Activated T-helper 17 cell treated with anti-CD3 and anti-CD28 coated beads, Interleukin-2, amount 50 U/mL, for 72 hours (primary cell): ENCODE data around the gene S1PR2. TPM values are rescaled to one million over a fixed set of nuclear protein-coding genes. Genes with fewer than 3 reads are reported as not detected.
"Not testable (repeated sequence)": the region's sequence is repeated elsewhere in the genome, so short reads cannot be mapped to it uniquely, and the experiment has no call there.

Source experiments
- ATAC-seq: fragments of 150-1000 bp; cut with Tn5 transposase; replicated peaks from 2 replicates; pipeline ENCODE4 v1.10.0; 2021; ENCODE audit warnings: mild to moderate bottlenecking, moderate library complexity
- H3K27ac Mint-ChIP-seq: one replicate; pipeline ENCODE4 v1.8.0; 2022; ENCODE audit warnings: mixed read lengths
- H3K27me3 Mint-ChIP-seq: one replicate; pipeline ENCODE4 v1.8.0; 2022; ENCODE audit warnings: mixed read lengths
- H3K36me3 Mint-ChIP-seq: one replicate; pipeline ENCODE4 v1.8.0; 2022; ENCODE audit warnings: low read depth, mild to moderate bottlenecking, mixed read lengths
- H3K4me1 Mint-ChIP-seq: one replicate; pipeline ENCODE4 v1.8.0; 2022; ENCODE audit warnings: mixed read lengths
- H3K4me3 Mint-ChIP-seq: one replicate; pipeline ENCODE4 v1.8.0; 2022; ENCODE audit warnings: mild to moderate bottlenecking, mixed read lengths
- H3K9me3 Mint-ChIP-seq: one replicate; pipeline ENCODE4 v1.8.0; 2022; ENCODE audit warnings: mixed read lengths
- total RNA-seq, 2 donors: library from RNA; stranded (reverse); gene quantifications; one replicate each; pipeline ENCODE4 v1.2.3, GENCODE V29; 2022

Gene S1PR2
- total RNA-seq, 2 donors from 2014 or later = 7.9 to 17.1 TPM

DNA sequence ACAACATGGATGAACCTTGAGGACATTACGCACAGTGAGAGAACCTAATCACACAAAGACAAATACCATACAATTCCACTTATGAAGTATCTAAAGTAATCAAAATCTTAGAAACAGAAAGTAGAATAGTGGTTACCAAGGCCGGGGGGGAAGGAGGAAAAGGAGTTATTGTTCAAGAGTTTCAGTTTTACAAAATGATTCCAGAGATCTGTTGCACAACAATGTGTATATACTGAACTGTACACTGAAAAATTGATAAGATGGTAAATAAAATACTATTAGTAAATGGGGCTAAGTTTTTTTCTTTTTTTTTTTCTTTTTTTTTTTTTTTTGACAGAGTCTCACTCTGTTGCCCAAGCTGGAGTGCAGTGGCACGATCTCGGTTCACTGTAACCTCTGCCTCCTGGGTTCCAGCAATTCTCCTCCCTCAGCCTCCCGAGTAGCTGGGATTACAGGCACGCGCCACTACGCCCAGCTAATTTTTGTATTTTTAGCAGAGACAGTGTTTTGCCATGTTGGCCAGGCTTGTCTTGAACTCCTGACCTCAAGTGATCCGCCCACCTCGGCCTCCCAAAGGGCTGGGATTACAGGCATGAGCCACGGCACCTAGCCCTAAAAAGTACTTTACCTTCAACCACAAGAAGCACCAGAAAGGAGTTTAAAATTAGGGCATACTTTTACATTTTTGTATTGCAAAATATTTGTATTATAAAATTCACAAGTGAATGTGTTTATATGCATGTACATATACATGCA lies 32.1 kb downstream of the S1PR2 start:
- not testable (repeated sequence) for H3K9me3 Mint-ChIP-seq, H3K27me3 Mint-ChIP-seq, H3K36me3 Mint-ChIP-seq
- H3K4me3 Mint-ChIP-seq = peak overlapping the region; percentile 44
- peak overlapping the region; percentile 32 for H3K27ac Mint-ChIP-seq
- ATAC-seq = peak; percentile 16
- peaks cover 10% of the 10 kb centered on the region for H3K4me1 Mint-ChIP-seq

DNA sequence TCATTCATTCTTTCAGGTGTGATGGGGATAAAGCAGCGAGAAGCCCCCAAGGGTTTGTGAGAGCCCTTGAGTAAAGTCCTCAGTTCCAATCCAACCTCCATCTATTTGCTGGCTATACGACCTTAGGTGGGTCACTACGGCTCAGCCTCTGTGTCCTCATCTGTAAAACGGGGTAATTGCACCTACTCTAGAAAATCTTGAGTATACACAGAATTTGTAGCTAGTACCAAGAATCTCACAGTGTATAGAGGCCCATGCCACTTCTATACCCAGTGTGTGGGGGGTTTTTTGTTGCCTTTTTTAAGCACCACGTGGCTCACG lies 36.0 kb downstream of the S1PR2 start:
- Mint-ChIP-seq H3K27me3 (no peaks in the 10 kb centered on the region), H3K27ac (peak overlapping the region; percentile 50), H3K9me3 (no peaks in the 10 kb centered on the region), H3K4me1 (peaks cover 15% of the 10 kb centered on the region), H3K4me3 (peak overlapping the region; percentile 92), H3K36me3 (peaks cover 43% of the 10 kb centered on the region)
- ATAC-seq = peak; percentile 20

DNA sequence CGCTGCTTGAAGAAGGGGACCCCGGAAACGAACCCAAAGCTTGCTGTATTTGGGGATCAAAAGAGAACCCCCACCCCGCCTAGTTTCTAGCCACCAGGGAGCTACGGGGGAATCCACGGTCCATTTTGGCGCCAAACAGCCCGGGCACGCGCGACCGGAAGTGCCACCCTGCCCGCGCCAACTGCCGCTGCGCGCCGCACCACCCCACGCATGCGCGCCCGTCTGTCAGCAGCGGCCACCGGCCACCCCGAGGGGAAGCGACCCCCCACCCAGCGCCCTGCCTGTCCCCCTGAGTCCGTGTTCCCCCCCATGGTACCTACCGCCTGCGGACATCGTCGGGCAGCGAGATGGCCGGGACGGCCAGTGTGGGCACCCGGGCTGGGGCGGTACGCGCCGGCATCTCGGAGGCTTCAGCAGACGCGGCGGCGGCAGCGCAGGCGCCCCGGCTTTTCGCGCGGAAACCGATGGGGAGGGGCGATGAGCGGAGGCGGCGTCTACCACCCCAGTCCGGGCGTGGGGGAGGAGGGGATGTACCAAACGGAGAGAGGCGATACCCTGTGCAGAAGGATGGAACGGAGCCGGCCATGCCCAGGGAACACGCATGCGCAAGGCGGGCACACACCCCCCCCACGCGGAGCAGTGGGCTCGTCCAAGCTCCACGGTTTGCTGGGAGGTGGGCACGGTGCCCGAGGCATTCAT lies 36.5 kb downstream of the S1PR2 start, which contains the start of gene DNMT1:
DNMT1 (minus strand) TSS at position 454 of the 699 bp plus-strand sequence; CDS start at position 400, 54 bp downstream.
- Mint-ChIP-seq H3K4me3 (peak within 1 kb of the TSS; percentile 92), H3K27ac (peak within 1 kb of the TSS; percentile 75), H3K27me3 (no peaks in the 10 kb centered on the region), H3K4me1 (peaks cover 20% of the 10 kb centered on the region), H3K9me3 (no peaks in the 10 kb centered on the region), H3K36me3 (peaks cover 48% of the 10 kb centered on the region)
- peak; percentile 92 for ATAC-seq

DNA sequence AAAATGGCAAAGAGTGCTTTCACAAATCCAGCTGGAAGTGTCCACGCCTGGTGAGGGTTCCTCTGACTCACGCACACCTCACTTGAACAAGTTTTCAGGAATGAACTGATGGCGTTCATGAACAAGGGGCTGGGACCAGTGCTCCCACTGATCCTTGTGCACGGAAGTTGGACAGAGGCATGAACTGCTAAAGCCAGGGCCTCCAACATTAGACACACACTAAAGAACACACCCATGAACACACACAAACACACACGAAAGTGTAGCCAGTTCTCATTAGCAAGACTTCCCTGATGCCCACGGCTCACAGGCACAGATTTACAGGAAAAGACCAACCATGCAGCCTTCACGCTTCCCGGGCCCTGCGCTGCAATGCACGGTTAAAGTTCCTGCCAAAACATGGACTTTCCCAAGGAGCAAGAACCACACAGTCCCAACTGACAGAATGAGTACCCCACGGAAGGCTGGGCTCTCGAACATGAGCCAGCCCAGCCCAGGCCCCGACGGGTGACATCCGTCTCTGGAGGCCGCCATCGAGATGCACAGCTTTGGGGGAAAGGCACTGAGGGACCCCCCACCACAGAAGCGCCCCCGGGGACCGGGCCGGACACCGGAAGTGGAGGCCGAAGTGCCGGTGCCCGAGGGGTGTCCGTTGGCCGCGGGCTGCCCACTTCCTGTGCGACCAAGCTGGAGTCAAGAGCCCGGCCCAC lies 37.2 kb downstream of the S1PR2 start:
- no peak for ATAC-seq
- H3K27ac Mint-ChIP-seq = peak overlapping the region; percentile 75
- no peaks in the 10 kb centered on the region for H3K9me3 Mint-ChIP-seq
- H3K4me1 Mint-ChIP-seq = peaks cover 21% of the 10 kb centered on the region
- H3K27me3 Mint-ChIP-seq = no peaks in the 10 kb centered on the region
- H3K36me3 Mint-ChIP-seq = peaks cover 55% of the 10 kb centered on the region
- peak overlapping the region; percentile 92 for H3K4me3 Mint-ChIP-seq

DNA sequence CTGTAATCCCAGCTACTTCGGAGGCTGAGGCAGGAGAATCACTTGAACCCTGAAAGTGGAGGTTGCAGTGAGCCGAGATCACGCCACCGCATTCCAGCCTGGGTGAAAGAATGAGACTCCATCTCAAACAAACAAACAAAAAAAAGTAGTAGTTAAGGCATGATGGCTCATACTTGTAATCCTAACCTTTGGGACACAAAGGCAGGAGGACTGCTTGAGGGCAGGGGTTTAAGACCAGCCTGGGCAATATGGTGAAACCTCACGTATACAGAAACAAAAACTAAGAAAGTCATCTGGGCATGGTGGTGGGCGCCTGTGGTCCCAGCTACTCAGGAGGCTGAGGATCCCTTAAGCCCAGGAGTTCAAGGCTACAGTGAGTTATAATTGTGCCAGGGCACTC lies 38.2 kb downstream of the S1PR2 start:
- Mint-ChIP-seq H3K27me3 (no peaks in the 10 kb centered on the region), H3K36me3 (peaks cover 65% of the 10 kb centered on the region), H3K27ac (peak overlapping the region; percentile 75), H3K9me3 (no peaks in the 10 kb centered on the region), H3K4me3 (peak overlapping the region; percentile 92), H3K4me1 (peaks cover 22% of the 10 kb centered on the region)
- ATAC-seq = peak; percentile 13

DNA sequence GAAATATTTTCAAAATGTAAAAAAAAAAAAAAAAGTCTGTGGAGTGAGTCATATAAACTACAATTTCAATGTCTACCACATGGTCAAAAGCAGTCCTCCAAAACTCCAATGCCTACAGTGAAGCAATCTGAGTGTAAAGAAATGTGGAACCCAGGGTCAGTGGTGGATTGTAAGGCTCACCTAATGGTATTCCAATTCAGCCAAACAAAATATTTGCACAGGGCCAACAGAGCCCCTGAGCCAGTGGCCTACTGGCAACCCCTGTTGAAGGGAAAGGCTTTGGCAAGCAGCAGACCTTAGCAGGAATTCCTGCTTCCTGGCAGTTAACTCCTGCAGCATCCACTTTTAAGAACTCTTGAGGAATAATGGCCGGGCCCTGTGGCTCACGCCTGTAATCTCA lies 39.8 kb downstream of the S1PR2 start:
- H3K9me3 Mint-ChIP-seq = no peaks in the 10 kb centered on the region
- peaks cover 81% of the 10 kb centered on the region for H3K36me3 Mint-ChIP-seq
- no peak overlapping the region for H3K4me3 Mint-ChIP-seq
- no peak overlapping the region for H3K27ac Mint-ChIP-seq
- no peaks in the 10 kb centered on the region for H3K27me3 Mint-ChIP-seq
- H3K4me1 Mint-ChIP-seq = peaks cover 19% of the 10 kb centered on the region
- ATAC-seq = no peak

DNA sequence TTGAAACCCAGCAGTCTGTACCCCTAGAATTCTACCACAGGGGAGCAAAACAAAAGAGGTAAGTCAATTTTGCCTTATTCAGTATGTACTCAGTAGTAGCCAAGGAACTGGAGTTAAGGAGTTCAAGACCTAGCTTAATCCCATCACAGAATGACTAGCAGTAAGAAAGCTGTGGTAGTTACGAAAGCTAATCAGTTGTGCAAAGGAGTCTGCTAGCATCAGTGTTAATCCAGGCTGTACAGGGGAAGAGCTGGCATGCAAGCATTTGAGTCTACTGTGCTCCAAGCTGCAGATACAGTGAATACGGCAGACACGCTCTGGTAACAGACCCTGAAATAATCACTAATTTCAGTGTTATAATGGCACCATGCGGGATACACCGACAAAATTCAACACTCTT lies 41.1 kb downstream of the S1PR2 start:
- peaks cover 18% of the 10 kb centered on the region for H3K4me1 Mint-ChIP-seq
- no peaks in the 10 kb centered on the region for H3K9me3 Mint-ChIP-seq
- peaks cover 94% of the 10 kb centered on the region for H3K36me3 Mint-ChIP-seq
- peak overlapping the region; percentile 64 for H3K27ac Mint-ChIP-seq
- H3K4me3 Mint-ChIP-seq = peak overlapping the region; percentile 56
- no peak for ATAC-seq
- H3K27me3 Mint-ChIP-seq = no peaks in the 10 kb centered on the region

DNA sequence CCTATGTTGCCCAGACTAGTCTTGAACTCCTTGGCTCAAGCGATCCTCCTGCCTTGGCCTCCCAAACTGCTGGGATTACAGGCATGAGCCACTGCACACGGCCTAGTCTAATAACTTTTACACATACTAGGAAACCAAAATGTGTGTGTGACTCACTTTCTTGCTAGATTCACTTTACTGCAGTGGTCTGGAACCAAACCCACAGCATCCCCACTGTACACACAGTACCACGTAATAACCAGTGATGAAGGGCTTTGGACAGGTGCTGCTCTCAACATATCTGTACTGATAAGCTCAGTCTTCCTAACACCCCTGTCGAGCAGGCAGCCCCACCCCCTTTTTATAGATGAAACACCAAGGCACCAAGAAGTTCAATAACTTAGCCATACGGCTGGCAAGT lies 41.5 kb downstream of the S1PR2 start:
- ATAC-seq = peak; percentile 76
- H3K27me3 Mint-ChIP-seq = no peaks in the 10 kb centered on the region
- peak overlapping the region; percentile 56 for H3K4me3 Mint-ChIP-seq
- peaks cover 18% of the 10 kb centered on the region for H3K4me1 Mint-ChIP-seq
- no peaks in the 10 kb centered on the region for H3K9me3 Mint-ChIP-seq
- peaks cover 95% of the 10 kb centered on the region for H3K36me3 Mint-ChIP-seq
- H3K27ac Mint-ChIP-seq = peak overlapping the region; percentile 64

DNA sequence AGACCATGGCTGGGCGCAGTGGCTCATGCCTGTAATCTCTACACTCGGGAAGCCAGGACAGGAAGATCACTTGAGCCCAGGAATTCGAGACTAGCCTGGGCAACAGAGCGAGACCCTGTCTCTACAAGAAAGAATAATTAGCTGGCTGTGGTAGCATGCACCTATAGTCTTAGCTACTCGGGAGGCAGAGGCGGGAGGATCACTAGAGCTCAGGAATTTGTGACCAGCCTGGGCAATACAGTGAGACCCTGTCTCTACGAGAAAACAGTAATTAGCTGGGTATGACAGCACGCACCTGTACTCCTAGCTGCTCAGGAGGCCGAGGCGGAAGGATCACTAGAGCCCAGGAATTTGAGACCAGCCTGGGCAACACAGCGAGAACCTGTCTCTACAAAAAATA lies 43.8 kb downstream of the S1PR2 start:
- Mint-ChIP-seq H3K4me3 (no peak overlapping the region), H3K36me3 (peaks cover 82% of the 10 kb centered on the region), H3K9me3 (no peaks in the 10 kb centered on the region), H3K4me1 (peaks cover 22% of the 10 kb centered on the region), H3K27ac (peak overlapping the region; percentile 46), H3K27me3 (no peaks in the 10 kb centered on the region)
- no peak for ATAC-seq

DNA sequence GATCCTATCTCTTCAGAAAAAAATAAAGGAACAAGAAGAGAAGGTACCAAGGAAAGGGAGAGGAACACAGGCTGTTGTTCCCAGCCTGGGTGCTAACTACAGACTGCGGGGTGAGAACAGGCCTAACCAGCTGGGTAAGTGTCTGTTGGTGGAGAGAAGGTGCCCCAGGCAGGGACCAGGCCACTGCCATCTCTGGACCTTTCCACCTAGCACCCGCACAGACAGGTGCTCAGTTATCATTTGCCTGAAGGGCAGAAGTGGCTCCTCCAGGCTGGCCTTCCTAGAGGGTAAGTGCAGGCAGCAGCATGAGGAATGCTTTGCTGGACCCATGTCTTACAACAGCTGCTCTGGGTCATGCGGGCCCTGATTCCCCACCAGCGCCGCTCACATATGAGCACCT lies 46.5 kb downstream of the S1PR2 start:
- H3K9me3 Mint-ChIP-seq = no peaks in the 10 kb centered on the region

DNA sequence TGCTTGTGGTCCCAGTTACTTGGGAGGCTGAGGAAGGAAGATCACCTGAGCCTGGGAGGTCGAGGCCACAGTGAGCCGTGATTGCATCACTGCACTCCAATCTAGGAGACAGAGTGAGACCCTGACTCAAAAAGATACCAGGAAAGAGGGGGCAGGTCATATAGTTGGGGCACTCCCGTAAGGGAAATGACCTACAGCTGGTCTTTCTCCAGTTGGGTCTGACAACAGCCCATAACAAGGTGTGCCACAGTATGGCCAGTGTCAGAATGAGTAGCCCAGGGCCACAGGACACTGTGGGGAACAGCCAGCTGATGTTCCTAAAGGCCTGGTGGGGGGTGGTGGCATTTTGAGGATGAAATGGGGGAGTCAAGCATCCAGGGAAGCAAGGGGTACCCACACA lies 47.2 kb downstream of the S1PR2 start:
- H3K27ac Mint-ChIP-seq = peak overlapping the region; percentile 82
- H3K4me3 Mint-ChIP-seq = peak overlapping the region; percentile 41
- H3K36me3 Mint-ChIP-seq = peaks cover 85% of the 10 kb centered on the region
- no peaks in the 10 kb centered on the region for H3K27me3 Mint-ChIP-seq
- peak; percentile 87 for ATAC-seq
- peaks cover 14% of the 10 kb centered on the region for H3K4me1 Mint-ChIP-seq
- H3K9me3 Mint-ChIP-seq = no peaks in the 10 kb centered on the region

More for the DNA sequence above, 46.5 kb downstream of the S1PR2 start:
- Mint-ChIP-seq H3K27ac (peak overlapping the region; percentile 82), H3K4me1 (peaks cover 17% of the 10 kb centered on the region), H3K4me3 (peak overlapping the region; percentile 41), H3K27me3 (no peaks in the 10 kb centered on the region), H3K36me3 (peaks cover 85% of the 10 kb centered on the region)
- ATAC-seq = no peak

DNA sequence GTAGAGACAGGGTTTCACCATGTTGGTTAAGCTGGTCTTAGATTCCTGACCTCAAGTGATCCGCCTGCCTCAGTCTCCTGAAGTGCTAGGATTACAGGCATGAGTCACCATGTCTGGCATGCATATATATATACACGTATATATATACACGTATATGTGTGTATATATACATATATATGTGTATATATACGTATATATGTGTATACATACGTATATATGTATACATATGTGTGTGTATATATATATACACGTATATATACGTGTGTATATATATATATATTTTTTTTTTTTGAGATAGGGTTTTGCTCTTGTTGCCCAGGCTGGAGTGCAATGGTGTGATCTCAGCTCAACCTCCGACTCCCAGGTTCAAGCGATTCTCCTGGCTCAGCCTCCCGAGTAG lies 48.3 kb downstream of the S1PR2 start:
- ATAC-seq = no peak
- Mint-ChIP-seq H3K9me3 (no peaks in the 10 kb centered on the region), H3K4me3 (no peak overlapping the region), H3K4me1 (peaks cover 9% of the 10 kb centered on the region), H3K36me3 (peaks cover 85% of the 10 kb centered on the region), H3K27me3 (no peaks in the 10 kb centered on the region), H3K27ac (no peak overlapping the region)

DNA sequence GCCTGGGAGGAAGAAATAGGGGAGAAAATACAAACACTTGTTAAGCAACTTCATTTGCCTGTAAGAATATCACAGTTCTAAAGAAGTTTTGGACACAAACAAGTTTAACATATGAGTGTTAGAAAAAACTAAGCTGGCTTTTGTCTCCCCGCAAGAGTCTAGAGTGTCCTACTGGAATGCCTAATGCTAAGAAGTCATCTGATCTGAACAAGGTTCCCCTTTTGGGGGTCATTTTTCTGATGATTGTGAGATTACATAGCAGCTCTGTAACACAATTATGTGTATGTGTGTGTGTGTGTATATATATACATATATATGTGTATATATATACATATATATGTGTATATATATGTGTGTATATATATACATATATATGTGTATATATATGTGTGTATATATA lies 49.1 kb downstream of the S1PR2 start:
- no peak overlapping the region for H3K27ac Mint-ChIP-seq
- ATAC-seq = no peak
- H3K4me1 Mint-ChIP-seq = peaks cover 9% of the 10 kb centered on the region
- H3K36me3 Mint-ChIP-seq = peaks cover 85% of the 10 kb centered on the region
- no peaks in the 10 kb centered on the region for H3K27me3 Mint-ChIP-seq
- H3K9me3 Mint-ChIP-seq = no peaks in the 10 kb centered on the region
- no peak overlapping the region for H3K4me3 Mint-ChIP-seq

DNA sequence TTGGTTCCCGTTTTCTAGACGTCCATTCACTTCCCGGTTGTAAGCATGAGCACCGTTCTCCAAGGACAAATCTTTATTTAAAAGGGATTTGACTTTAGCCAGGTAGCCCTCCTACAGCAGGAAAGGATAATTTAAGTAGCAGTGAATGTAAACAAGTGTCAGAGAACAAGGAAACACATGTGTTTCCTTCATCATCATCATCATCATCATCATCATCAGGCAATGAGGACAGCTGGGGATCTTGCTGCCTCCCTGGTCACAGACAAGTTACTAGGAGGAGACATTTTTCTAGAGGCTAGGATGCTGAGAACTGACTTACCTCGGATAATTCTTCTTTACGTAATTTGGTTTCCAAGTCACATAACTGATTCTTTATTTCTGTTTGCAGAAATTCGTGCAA lies 50.7 kb downstream of the S1PR2 start:
- no peaks in the 10 kb centered on the region for H3K27me3 Mint-ChIP-seq
- no peak overlapping the region for H3K27ac Mint-ChIP-seq
- H3K9me3 Mint-ChIP-seq = no peaks in the 10 kb centered on the region
- H3K36me3 Mint-ChIP-seq = peaks cover 85% of the 10 kb centered on the region
- H3K4me3 Mint-ChIP-seq = no peak overlapping the region
- no peak for ATAC-seq
- H3K4me1 Mint-ChIP-seq = peaks cover 9% of the 10 kb centered on the region

DNA sequence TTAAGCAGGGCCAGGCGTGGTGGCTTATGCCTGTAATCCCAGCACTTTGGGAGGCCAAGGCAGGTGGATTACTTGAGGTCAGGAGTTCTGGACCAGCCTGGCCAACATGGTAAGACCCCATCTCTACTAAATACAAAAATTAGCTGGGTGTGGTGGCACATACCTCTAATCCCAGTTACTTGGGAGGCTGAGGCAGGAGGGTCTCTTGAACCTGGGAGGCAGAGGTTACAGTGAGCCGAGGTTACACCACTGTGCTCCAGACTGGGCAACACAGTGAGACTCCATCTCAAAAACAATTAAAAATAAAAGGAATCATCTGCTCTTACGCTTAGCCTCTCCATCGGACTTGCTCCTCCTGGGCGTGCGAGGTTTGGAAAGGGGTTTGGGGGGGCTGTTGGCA lies 51.1 kb downstream of the S1PR2 start:
- H3K36me3 Mint-ChIP-seq = peaks cover 85% of the 10 kb centered on the region
- not testable (repeated sequence) for ATAC-seq, H3K27me3 Mint-ChIP-seq, H3K4me3 Mint-ChIP-seq, H3K27ac Mint-ChIP-seq, H3K9me3 Mint-ChIP-seq, H3K4me1 Mint-ChIP-seq
